WI38 (cell line): ENCODE data around the gene FOXP4.

Experiments used
- H3K4me3 ChIP-seq: 2 replicates; pipeline ENCODE4 v1.5.1; 2011; ENCODE audit warnings: low read depth, mild to moderate bottlenecking, control low read depth, low read length
- CTCF ChIP-seq: IDR thresholded peaks from 2 replicates; pipeline ENCODE4 v1.5.1; 2012; ENCODE audit warnings: low read depth, mild to moderate bottlenecking, control low read depth, low read length

Gene FOXP4

DNA sequence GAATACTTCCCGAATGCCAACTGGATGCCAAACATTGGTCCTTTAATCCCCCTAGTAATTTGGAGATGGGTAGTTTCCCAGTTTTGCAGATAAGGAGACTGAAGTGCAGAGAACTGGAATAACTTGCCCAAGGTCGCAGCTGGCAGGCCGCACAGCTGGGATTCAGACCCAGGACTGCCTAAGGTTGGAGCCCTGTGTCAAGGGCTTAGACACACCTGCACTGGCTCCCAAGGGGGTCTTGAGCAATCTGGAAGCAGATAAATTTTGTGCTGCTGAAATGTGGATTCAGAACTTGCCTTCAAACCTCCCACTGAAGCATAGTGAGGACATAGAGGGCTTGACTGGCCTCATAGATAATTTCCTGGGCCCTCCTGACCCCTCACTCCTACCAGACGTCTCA, 30.5 kb downstream of the FOXP4 start:
- no peak for TF ChIP-seq CTCF
- H3K4me3 ChIP-seq: no peak overlapping the region

GRCh38 chr6:41577356-41578216, 31.4 kb downstream of the FOXP4 start:
- H3K4me3 ChIP-seq: no peak overlapping the region
- no peak for TF ChIP-seq CTCF

DNA sequence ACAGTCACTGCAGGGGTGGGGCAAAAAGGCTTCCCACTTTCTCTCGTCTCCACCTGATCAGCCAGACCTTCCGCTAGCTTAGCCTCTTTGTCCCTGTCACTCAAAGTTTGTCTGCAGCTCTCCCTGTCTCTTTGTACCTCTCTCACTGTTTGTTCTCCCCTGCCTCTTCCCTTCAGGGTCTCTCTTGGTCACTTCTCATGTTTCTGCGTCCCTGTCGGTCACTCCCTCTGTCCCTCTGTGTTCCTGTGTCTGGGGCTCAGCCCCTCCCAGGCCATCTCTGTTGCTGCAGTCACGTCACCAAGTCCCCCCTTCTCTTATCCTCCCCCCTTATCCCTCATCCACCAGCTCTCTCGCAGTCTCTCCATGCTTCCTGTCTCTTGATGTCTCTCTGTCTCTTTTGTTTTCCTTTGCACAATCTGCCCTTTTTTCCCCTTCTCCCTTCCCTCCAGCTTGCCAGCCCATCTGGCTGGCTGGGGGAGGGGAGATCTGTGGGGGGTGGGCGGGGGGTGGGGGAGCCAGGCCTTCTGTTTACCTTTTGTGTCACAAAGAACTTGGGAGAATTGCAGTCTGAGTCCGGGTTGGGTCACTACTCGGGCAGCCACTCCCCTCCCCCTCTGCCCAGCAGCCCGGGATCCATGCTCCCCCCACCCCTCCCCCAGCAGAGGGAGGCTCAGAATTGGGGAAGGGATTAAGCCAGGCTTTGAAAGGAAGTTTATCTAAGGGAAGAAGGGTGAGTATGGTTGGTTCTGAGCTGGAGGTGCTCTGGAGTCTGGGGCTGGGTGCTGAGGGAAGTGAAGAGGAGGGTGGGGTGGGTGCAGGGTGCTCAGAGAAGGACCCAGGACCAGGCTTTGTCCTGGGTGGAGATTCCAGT, 32.3 kb downstream of the FOXP4 start:
- 0 out of 2 replicates have a peak overlapping the region, but pooled peaks have one; percentile 2 for H3K4me3 ChIP-seq

DNA sequence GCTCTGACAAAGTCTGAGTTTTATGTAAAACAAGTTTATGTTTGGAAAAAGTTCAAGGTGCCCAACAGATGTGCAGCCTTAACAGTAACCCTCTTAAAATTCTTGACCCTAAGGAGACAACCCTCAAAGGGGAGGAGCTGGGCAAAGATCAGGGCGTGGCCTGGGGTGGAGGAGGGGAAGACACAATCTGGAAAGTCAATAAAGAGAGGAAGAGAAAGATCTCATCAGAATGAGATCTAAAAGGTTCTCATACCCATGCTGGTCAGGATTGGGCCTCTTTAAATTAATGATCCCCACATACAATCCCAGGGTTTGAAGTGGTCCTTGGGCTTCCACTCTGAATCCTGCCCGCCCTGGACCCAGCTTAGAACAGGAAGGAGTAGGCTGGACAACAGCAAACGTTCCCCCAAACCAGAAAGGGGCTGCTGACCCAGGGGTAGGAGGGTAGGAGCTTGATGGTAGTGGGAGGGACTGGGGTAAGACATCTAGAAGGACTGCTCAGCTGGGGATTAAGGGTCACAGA, 33.0 kb downstream of the FOXP4 start:
- no peak for TF ChIP-seq CTCF
- H3K4me3 ChIP-seq: no peak overlapping the region

More for the DNA sequence above, 32.3 kb downstream of the FOXP4 start:
- TF ChIP-seq CTCF: no peak

- H3K4me3 ChIP-seq: no peak overlapping the region
- no peak for TF ChIP-seq CTCF
Observed at GRCh38 chr6:41580690-41581089, 34.5 kb downstream of the FOXP4 start.

- no peak for TF ChIP-seq CTCF
- no peak overlapping the region for H3K4me3 ChIP-seq
Observed at GRCh38 chr6:41581381-41581991, 35.3 kb downstream of the FOXP4 start.
